Osteoblast (primary cell): ENCODE results near the gene EGFL6. TPM values are rescaled to one million over a fixed set of nuclear protein-coding genes. Genes with fewer than 3 reads are reported as not detected.
"Not testable (repeated sequence)": the region's sequence is repeated elsewhere in the genome, so short reads cannot be mapped to it uniquely, and the experiment has no call there.

ENCODE experiments used
- DNase-seq: peaks from one replicate; pipeline ENCODE4 v3.0.0; 2011; ENCODE audit warnings: low spot score, mixed read lengths; ENCODE audit not compliant: insufficient read length; ENCODE audit errors: missing footprints
- H2AFZ ChIP-seq: 2 replicates; pipeline ENCODE4 v1.6.0; 2011; ENCODE audit warnings: mild to moderate bottlenecking, low read length
- H3K27ac ChIP-seq: 2 replicates; pipeline ENCODE4 v1.5.1; 2011; ENCODE audit warnings: mild to moderate bottlenecking, low read depth, low read length, moderate library complexity
- H3K27me3 ChIP-seq: 2 replicates; pipeline ENCODE4 v1.6.0; 2012; ENCODE audit warnings: mild to moderate bottlenecking, control low read depth, inconsistent platforms, low read length, moderate library complexity; ENCODE audit not compliant: insufficient read depth
- H3K36me3 ChIP-seq: 2 replicates; pipeline ENCODE4 v1.5.1; 2011; ENCODE audit warnings: mild to moderate bottlenecking, low read length, control low read depth, moderate library complexity; ENCODE audit not compliant: insufficient read depth
- H3K4me1 ChIP-seq: 2 replicates; pipeline ENCODE4 v1.5.1; 2011; ENCODE audit warnings: mild to moderate bottlenecking, low read length, control low read depth, moderate library complexity; ENCODE audit not compliant: insufficient read depth
- H3K4me2 ChIP-seq: 2 replicates; pipeline ENCODE4 v1.6.0; 2011; ENCODE audit warnings: mild to moderate bottlenecking, low read length; ENCODE audit not compliant: insufficient read depth
- H3K4me3 ChIP-seq: fragments of 200-600 bp; sonication (generic); 3 replicates; pipeline ENCODE4 v1.5.1; 2012; ENCODE audit warnings: mild to moderate bottlenecking, low read length, inconsistent platforms; ENCODE audit not compliant: insufficient read depth
- H3K79me2 ChIP-seq: 2 replicates; pipeline ENCODE4 v1.6.0; 2012; ENCODE audit warnings: mild to moderate bottlenecking, low read length, control low read depth, inconsistent platforms; ENCODE audit not compliant: insufficient read depth
- H3K9me3 ChIP-seq: 2 replicates; pipeline ENCODE4 v1.5.1; 2011; ENCODE audit warnings: low read depth, low read length, control low read depth
- H4K20me1 ChIP-seq: 2 replicates; pipeline ENCODE4 v1.6.0; 2012; ENCODE audit warnings: mild to moderate bottlenecking, low read length, control low read depth; ENCODE audit not compliant: insufficient read depth
- CTCF ChIP-seq: IDR thresholded peaks from 2 replicates; pipeline ENCODE4 v1.5.1; 2011; ENCODE audit warnings: mild to moderate bottlenecking, low read depth, low read length, moderate library complexity; ENCODE audit errors: extremely low read depth
- total RNA-seq: library from RNA; depleted of rRNA; stranded (reverse); fragments of >200 nt; gene quantifications from 2 replicates; pipeline ENCODE4 v1.2.3, GENCODE V29; 2012

Gene EGFL6
- total RNA-seq, 1 donor: under 0.01 TPM

DNA sequence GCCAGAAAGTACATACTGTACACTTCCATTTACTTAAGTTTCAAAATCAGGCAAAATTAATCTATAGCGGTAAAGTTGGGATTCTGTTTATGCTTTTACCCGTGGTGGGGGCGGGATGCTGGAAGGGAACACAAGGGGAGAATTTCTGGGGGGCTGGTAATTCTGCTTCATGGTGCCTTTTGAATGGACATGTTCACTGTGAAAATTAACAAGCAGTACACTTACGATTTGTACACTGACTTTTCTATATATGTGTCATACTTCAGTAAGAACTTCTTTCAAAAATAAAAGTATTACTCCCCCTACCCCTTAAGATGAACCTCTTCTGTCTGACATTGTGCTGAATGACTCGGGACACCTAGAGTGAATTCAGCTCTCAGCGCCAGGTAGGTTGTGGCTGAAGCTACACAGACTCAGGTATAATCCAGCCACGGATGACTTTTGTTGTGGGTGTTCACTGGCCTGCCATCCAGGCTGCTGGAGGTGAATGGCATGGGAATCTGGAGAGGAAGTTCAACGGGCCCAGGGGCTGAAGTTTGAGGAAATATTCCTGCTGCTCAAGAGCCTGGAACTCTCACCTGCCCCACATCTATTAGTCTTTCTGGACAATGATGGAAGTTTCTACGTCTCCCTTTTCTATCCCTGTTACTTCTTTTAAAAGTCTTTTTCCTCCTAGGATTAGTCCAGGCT is 76.2 kb downstream of the EGFL6 start:
- H4K20me1 ChIP-seq: no peaks in the 10 kb centered on the region
- H3K4me3 ChIP-seq: no peak overlapping the region
- DNase-seq: no peak
- no peaks in the 10 kb centered on the region for H3K4me1 ChIP-seq
- H3K27me3 ChIP-seq: peaks cover 11% of the 10 kb centered on the region
- TF ChIP-seq CTCF: no peak
- no peak overlapping the region for H3K27ac ChIP-seq
- peak overlapping the region; percentile 42 for H2AFZ ChIP-seq
- H3K4me2 ChIP-seq: no peak overlapping the region
- H3K9me3 ChIP-seq: no peaks in the 10 kb centered on the region
- H3K79me2 ChIP-seq: no peaks in the 10 kb centered on the region
- no peaks in the 10 kb centered on the region for H3K36me3 ChIP-seq

DNA sequence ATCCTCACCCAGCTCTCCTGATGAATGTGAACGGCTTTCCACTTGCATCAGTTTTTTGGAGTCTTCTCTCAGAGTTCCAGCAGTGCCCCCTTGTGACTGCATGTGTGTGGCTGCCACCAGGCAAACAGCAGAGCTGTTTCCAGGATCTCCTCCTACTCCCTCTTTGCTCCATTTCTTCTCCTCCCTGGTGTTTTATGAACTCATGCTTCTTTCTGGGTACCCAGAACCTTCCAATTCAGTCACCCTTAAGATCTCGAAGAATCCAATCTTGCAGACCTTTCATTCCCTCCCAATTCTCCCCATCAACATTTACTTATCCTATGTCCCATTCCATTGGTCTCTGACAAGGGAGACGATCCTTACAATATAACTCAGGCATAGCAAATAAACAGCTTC is 76.8 kb downstream of the EGFL6 start:
- Histone ChIP-seq H3K79me2 (no peaks in the 10 kb centered on the region), H3K27ac (no peak overlapping the region), H3K4me3 (no peak overlapping the region), H4K20me1 (no peaks in the 10 kb centered on the region), H3K4me2 (no peak overlapping the region), H3K4me1 (no peaks in the 10 kb centered on the region), H2AFZ (peak overlapping the region; percentile 42), H3K36me3 (no peaks in the 10 kb centered on the region), H3K27me3 (peaks cover 11% of the 10 kb centered on the region), H3K9me3 (no peaks in the 10 kb centered on the region)
- TF ChIP-seq CTCF: peak; percentile 78
- peak; percentile 46 for DNase-seq

DNA sequence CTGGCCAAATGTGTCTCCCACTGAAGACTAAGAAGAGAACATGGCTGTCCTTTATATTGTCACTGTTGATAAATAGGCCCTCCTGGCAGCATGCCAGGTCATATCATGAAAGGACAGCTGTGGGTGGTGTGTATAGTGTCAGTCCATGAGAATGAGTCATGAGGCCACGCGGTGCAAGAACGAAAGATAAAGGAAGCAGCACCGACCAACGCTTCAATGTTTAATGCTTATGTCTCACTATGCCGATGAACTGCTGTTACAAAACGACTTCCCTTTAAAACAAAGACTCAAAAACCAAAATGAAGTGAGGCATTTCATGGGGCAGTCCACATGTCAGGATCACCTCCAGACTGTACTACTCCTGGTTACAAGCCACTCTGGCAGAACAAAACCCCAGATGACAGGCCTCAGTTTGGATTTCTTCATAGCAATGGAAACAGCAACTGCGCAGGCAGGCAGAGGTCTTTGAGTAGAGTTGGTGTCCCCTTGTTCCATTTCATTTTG is 78.4 kb downstream of the EGFL6 start:
- Histone ChIP-seq H3K4me3 (no peak overlapping the region), H3K27ac (no peak overlapping the region), H3K4me1 (peaks cover 10% of the 10 kb centered on the region), H4K20me1 (no peaks in the 10 kb centered on the region), H3K9me3 (no peaks in the 10 kb centered on the region), H3K27me3 (peaks cover 11% of the 10 kb centered on the region), H2AFZ (no peak overlapping the region), H3K79me2 (no peaks in the 10 kb centered on the region), H3K36me3 (no peaks in the 10 kb centered on the region), H3K4me2 (no peak overlapping the region)
- no peak for TF ChIP-seq CTCF
- DNase-seq: no peak

DNA sequence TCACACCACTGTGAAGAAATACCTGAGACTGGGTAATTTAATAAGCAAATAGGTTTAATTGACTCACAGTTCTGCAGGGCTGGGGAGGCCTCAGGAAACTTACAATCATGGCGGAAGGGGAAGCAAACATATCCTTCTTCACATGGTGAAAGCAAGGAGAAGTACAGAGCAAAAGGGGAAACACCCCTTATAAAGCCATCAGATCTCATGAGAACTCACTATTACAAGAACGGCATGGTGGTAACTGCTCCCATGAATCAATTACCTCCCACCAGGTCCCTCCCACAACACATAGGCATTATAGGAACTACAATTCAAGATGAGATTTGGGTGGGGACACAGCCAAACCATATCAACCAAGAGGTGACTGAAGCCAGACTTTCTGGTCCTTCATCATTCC is 78.9 kb downstream of the EGFL6 start:
- not testable (repeated sequence) for H3K27ac ChIP-seq, DNase-seq, H3K36me3 ChIP-seq, H2AFZ ChIP-seq, H3K4me2 ChIP-seq, H4K20me1 ChIP-seq, H3K9me3 ChIP-seq, H3K4me3 ChIP-seq, H3K79me2 ChIP-seq
- H3K4me1 ChIP-seq: peaks cover 11% of the 10 kb centered on the region
- peaks cover 11% of the 10 kb centered on the region for H3K27me3 ChIP-seq
